ENCODE measurements around the gene ACACA.

DNA sequence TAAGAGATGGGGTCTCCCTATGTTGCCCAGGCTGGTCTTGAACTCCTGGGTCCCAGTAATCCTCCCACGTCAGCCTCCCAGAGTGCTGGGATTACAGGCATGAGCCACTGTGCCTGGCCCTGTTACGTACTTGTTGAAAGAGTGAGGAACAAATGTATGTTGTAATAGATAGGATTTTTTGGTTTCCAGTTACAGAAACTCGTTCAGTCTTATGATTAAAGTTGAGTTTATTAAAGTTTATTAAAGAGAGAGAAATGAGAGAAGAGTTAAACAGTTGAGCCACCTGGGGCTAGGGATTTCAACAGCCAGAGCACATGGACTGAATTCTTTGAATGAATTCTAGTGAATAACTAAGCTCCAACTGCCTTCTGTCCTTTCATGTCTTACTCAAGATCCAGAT lies 3.7 kb upstream of the ACACA start:
- TF ChIP-seq, protein P1, sequence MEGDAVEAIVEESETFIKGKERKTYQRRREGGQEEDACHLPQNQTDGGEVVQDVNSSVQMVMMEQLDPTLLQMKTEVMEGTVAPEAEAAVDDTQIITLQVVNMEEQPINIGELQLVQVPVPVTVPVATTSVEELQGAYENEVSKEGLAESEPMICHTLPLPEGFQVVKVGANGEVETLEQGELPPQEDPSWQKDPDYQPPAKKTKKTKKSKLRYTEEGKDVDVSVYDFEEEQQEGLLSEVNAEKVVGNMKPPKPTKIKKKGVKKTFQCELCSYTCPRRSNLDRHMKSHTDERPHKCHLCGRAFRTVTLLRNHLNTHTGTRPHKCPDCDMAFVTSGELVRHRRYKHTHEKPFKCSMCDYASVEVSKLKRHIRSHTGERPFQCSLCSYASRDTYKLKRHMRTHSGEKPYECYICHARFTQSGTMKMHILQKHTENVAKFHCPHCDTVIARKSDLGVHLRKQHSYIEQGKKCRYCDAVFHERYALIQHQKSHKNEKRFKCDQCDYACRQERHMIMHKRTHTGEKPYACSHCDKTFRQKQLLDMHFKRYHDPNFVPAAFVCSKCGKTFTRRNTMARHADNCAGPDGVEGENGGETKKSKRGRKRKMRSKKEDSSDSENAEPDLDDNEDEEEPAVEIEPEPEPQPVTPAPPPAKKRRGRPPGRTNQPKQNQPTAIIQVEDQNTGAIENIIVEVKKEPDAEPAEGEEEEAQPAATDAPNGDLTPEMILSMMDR (IDR thresholded peaks at IDR 0.05), result no peak
- TF ChIP-seq EZH2 (IDR thresholded peaks at IDR 0.05; ENCODE audit: borderline replicate concordance, insufficient read depth, low read depth, low read length, poor library complexity, severe bottlenecking), result no peak

Data from B cell (primary cell).